ENCODE measurements around the gene MOCS2. TPM values are rescaled to one million over a fixed set of nuclear protein-coding genes. Genes with fewer than 3 reads are reported as not detected.

The MOCS2 gene
- total RNA-seq, 4 donors from 2014 or later: 68.1 to 122 (median 85.2) TPM

DNA sequence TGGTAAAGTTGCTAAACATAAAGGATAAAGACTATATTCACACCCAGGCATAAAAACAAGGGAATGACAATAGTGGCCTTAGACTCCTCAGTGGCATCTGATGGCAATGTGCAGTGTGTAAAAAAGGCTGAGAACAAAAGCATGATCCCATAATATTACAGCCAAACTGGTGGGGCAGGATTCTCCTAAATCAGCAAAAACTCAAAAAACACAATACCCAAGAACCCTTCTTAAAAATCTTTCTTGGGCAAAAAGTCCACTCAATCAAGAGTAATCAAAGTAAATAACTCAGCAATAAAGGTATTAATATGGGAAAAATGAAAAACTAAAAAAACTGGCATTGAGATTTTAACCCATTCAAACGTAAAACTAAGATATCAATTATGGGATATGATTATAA lies 1.6 kb upstream of the MOCS2 start:
- intact Hi-C loops (cut with DNase I): no loop called here
- Histone ChIP-seq H3K27me3 (no peaks in the 10 kb centered on the region), H3K9me3 (no peaks in the 10 kb centered on the region), H3K36me3 (peaks cover 0 to 7% (median 3%) of the 10 kb centered on the region in 4 donors), H3K27ac (replicated peaks in 1 of 4) (no peak overlapping the region), H3K4me1 (peaks cover 23 to 38% (median 30%) of the 10 kb centered on the region in 4 donors), H3K4me3 (no peak overlapping the region)
- 95% methylated on average over 1 of the region's 1 CpG for WGBS
- TF ChIP-seq POLR2AphosphoS5 (IDR thresholded peaks at IDR 0.05) (no peak), EP300 (IDR thresholded peaks at IDR 0.05) (no peak)
- no peak for DNase-seq (ENCODE audit: extremely low spot score)

- intact Hi-C loops (cut with DNase I): no loop called here
- 37% methylated on average over 6 of the region's 6 CpGs for WGBS
- Histone ChIP-seq H3K9me3 (no peaks in the 10 kb centered on the region), H3K36me3 (peaks cover 0 to 7% (median 5%) of the 10 kb centered on the region in 4 donors), H3K27ac (replicated peaks in 1 of 4) (peak overlapping the region; percentile 82 to 87 (median 84)), H3K4me3 (peak overlapping the region; percentile 79 to 87 (median 84)), H3K27me3 (no peaks in the 10 kb centered on the region), H3K4me1 (peaks cover 23 to 45% (median 30%) of the 10 kb centered on the region in 4 donors)
- TF ChIP-seq EP300 (IDR thresholded peaks at IDR 0.05): no peak
- TF ChIP-seq, protein P1, sequence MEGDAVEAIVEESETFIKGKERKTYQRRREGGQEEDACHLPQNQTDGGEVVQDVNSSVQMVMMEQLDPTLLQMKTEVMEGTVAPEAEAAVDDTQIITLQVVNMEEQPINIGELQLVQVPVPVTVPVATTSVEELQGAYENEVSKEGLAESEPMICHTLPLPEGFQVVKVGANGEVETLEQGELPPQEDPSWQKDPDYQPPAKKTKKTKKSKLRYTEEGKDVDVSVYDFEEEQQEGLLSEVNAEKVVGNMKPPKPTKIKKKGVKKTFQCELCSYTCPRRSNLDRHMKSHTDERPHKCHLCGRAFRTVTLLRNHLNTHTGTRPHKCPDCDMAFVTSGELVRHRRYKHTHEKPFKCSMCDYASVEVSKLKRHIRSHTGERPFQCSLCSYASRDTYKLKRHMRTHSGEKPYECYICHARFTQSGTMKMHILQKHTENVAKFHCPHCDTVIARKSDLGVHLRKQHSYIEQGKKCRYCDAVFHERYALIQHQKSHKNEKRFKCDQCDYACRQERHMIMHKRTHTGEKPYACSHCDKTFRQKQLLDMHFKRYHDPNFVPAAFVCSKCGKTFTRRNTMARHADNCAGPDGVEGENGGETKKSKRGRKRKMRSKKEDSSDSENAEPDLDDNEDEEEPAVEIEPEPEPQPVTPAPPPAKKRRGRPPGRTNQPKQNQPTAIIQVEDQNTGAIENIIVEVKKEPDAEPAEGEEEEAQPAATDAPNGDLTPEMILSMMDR (IDR thresholded peaks at IDR 0.05): no peak
- no peak for TF ChIP-seq POLR2AphosphoS5 (IDR thresholded peaks at IDR 0.05)
- no peak for TF ChIP-seq POLR2A (IDR thresholded peaks at IDR 0.05; ENCODE audit: low read depth)
- DNase-seq (ENCODE audit: extremely low spot score): no peak
Observed at GRCh38 chr5:53110156-53110555, 599 bp upstream of the MOCS2 start.

DNA sequence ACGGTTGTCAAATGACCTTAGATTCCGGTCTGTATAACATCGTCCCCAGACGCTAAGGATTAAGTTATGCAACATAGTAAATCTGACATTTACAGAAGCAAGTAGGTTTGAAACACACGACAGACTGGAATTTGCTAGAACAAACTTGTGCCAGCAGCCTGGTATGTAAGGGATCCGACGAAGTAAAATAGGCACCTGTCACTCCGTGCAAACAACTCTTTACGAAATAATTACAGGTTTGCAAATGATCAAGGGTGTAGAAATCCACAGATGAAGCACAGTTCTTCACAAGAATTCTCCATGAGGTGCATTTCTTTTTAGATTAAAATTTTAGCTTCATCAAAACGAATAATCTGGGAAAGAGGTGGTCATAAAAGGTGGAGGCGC lies 508 bp downstream of the MOCS2 start:
- WGBS: 1% methylated on average over 11 of the region's 11 CpGs
- peaks cover 0 to 8% (median 5%) of the 10 kb centered on the region in 4 donors for H3K36me3 ChIP-seq
- peak overlapping the region; percentile 79 to 87 (median 84) for H3K4me3 ChIP-seq
- DNase-seq (ENCODE audit: extremely low spot score): no peak
- H3K27me3 ChIP-seq: no peaks in the 10 kb centered on the region
- H3K4me1 ChIP-seq: peaks cover 23 to 49% (median 30%) of the 10 kb centered on the region in 4 donors
- no peaks in the 10 kb centered on the region for H3K9me3 ChIP-seq
- peak overlapping the region; percentile 82 to 87 (median 84) for H3K27ac ChIP-seq (replicated peaks in 1 of 4)
- intact Hi-C loops (cut with DNase I): no loop called here
- TF ChIP-seq EP300 (IDR thresholded peaks at IDR 0.05): no peak

DNA sequence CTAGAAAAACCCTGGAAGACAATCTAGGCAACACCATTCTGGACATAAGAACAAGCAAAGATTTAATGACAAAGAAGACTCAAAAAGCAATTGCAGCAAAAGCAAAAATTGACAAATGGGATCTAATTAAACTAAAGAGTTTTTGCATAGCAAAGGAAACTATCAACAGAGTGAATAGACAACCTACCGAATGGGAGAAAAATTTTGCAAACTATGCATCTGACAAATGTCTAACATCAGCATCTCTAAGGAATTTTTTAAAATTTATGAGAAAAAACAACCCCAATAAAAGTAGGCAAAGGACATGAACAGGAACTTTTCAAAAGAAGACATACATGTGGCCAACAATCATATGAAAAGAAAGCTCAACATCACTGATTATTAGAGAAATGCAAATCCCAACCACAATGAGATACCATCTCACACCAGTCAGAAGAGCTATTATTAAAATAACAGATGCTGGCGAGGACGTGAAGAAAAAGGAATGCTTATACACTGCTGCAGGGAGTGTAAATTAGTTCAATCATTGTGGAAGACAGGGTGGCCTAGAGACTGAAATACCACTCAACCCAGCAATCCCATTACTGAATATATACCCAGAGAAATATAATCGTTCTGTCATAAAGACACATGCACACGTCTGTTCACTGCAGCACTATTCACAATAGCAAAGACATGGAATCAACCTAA lies 3.8 kb downstream of the MOCS2 start:
- H3K27ac ChIP-seq (replicated peaks in 1 of 4): no peak overlapping the region
- intact Hi-C loops (cut with DNase I): no loop called here
- 77% methylated on average over 5 of the region's 5 CpGs for WGBS
- no peak overlapping the region for H3K4me3 ChIP-seq
- no peak for DNase-seq (ENCODE audit: extremely low spot score)
- H3K27me3 ChIP-seq: no peaks in the 10 kb centered on the region
- TF ChIP-seq POLR2AphosphoS5 (IDR thresholded peaks at IDR 0.05) (no peak), EP300 (IDR thresholded peaks at IDR 0.05) (no peak), POLR2A (IDR thresholded peaks at IDR 0.05; ENCODE audit: low read depth) (no peak)
- TF ChIP-seq, protein P1 (IDR thresholded peaks at IDR 0.05): no peak
- peaks cover 23 to 52% (median 29%) of the 10 kb centered on the region in 4 donors for H3K4me1 ChIP-seq
- H3K36me3 ChIP-seq: peaks cover 7 to 35% (median 23%) of the 10 kb centered on the region in 4 donors
- no peaks in the 10 kb centered on the region for H3K9me3 ChIP-seq

DNA sequence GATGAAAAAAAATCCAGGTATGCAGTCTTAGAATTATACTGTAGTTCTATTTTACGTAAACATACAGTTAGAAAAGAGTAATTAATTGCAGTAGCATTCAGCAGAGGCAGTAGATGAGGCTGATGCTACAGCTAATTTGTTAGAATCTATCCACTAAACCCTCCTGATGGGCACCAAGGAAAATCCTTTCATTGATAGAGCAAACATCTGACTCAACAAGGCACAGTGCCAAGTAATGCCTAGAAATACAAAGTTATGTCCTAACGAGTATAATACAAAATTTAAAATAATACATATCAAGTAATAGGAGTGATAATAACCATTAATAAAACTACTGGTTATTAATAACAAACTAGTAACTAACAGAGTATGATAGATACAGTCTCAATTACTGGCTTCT lies 9.0 kb downstream of the MOCS2 start:
- Histone ChIP-seq H3K27me3 (no peaks in the 10 kb centered on the region), H3K9me3 (no peaks in the 10 kb centered on the region), H3K4me1 (peaks cover 0 to 34% (median 22%) of the 10 kb centered on the region in 4 donors), H3K4me3 (no peak overlapping the region), H3K27ac (replicated peaks in 1 of 4) (no peak overlapping the region), H3K36me3 (peaks cover 7 to 73% (median 52%) of the 10 kb centered on the region in 4 donors)
- intact Hi-C loops (cut with DNase I): no loop called here
- 60% methylated on average over 2 of the region's 2 CpGs for WGBS
- DNase-seq (ENCODE audit: extremely low spot score): no peak
- TF ChIP-seq EP300 (IDR thresholded peaks at IDR 0.05): no peak
- no peak for TF ChIP-seq POLR2AphosphoS5 (IDR thresholded peaks at IDR 0.05)
- TF ChIP-seq POLR2A (IDR thresholded peaks at IDR 0.05; ENCODE audit: low read depth): no peak
- TF ChIP-seq, protein P1 (IDR thresholded peaks at IDR 0.05): no peak
